ENCODE measurements around the gene SEMA3C. TPM values are rescaled to one million over a fixed set of nuclear protein-coding genes. Genes with fewer than 3 reads are reported as not detected.

The SEMA3C gene
- polyA plus RNA-seq, 1 experiment: 64.1 TPM

DNA sequence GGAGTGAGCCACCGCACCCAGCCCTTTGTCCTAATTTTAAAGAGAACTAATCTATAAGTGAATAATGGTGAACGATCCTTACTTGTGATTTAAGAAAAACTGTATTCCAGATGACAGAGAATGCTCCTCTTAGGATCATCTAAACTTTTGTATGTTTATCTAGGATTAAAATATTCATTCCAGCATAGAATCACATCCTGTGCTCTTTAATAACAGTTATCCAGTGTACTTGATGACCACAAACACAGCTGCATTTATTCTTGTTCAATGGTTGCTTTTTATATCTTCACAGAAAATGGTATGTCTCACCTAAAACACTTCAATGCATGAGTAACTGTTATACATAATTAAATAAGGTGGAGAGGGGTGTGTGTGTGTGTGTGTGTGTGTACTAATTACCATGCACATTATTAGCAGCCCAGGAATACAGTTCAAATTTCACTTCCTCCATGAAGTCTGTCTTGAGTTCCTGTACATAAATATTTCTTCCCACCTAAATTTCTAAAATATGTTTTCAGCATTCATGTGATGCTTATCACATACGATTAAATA, 38.5 kb upstream of the SEMA3C start:
- CTCF ChIA-PET: no interaction called here
- Histone ChIP-seq H3K4me3 (ENCODE audit: low read depth, low read length) (no peak overlapping the region), H3K36me3 (ENCODE audit: control insufficient read depth, insufficient read depth, low read length) (no peaks in the 10 kb centered on the region), H3K27me3 (ENCODE audit: control insufficient read depth, insufficient read depth, low read length) (no peaks in the 10 kb centered on the region)
- TF ChIP-seq, protein P1, sequence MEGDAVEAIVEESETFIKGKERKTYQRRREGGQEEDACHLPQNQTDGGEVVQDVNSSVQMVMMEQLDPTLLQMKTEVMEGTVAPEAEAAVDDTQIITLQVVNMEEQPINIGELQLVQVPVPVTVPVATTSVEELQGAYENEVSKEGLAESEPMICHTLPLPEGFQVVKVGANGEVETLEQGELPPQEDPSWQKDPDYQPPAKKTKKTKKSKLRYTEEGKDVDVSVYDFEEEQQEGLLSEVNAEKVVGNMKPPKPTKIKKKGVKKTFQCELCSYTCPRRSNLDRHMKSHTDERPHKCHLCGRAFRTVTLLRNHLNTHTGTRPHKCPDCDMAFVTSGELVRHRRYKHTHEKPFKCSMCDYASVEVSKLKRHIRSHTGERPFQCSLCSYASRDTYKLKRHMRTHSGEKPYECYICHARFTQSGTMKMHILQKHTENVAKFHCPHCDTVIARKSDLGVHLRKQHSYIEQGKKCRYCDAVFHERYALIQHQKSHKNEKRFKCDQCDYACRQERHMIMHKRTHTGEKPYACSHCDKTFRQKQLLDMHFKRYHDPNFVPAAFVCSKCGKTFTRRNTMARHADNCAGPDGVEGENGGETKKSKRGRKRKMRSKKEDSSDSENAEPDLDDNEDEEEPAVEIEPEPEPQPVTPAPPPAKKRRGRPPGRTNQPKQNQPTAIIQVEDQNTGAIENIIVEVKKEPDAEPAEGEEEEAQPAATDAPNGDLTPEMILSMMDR (IDR thresholded peaks at IDR 0.05; ENCODE audit: insufficient read depth, low read depth, low read length): no peak
- POLR2A ChIA-PET: no interaction called here
- DNase-seq (ENCODE audit: low read depth): no peak

- TF ChIP-seq, protein P1 (IDR thresholded peaks at IDR 0.05; ENCODE audit: insufficient read depth, low read depth, low read length): no peak
- Histone ChIP-seq H3K27me3 (ENCODE audit: control insufficient read depth, insufficient read depth, low read length) (no peaks in the 10 kb centered on the region), H3K36me3 (ENCODE audit: control insufficient read depth, insufficient read depth, low read length) (no peaks in the 10 kb centered on the region), H3K4me3 (ENCODE audit: low read depth, low read length) (no peak overlapping the region)
- no peak for DNase-seq (ENCODE audit: low read depth)
- POLR2A ChIA-PET: no interaction called here
- CTCF ChIA-PET: no interaction called here
These were observed 35.3 kb upstream of the SEMA3C start for GRCh38 chr7:80954191-80954590.

DNA sequence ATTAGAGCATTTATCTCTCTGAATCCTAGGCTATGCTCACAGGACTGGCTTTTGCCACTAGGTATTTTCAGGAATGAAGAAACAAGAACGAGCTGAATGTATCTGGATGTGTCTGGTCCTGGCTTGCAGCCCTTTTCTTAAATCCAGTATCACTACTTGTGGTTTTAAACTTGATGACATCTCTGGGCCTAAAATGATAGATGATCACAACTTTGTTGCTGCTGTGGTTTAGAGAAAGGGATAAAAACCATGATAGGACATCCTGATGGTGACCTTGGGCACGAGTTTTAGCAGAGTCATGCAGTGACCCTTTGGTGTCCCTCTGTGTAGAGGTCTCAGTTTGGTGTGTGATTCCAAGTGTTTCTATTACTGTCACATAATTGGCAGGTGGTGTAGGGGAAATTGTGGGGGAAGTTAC, 31.7 kb upstream of the SEMA3C start:
- no peak for DNase-seq (ENCODE audit: low read depth)
- H3K36me3 ChIP-seq (ENCODE audit: control insufficient read depth, insufficient read depth, low read length): no peaks in the 10 kb centered on the region
- no peak overlapping the region for H3K4me3 ChIP-seq (ENCODE audit: low read depth, low read length)
- H3K27me3 ChIP-seq (ENCODE audit: control insufficient read depth, insufficient read depth, low read length): no peaks in the 10 kb centered on the region
- TF ChIP-seq, protein P1 (IDR thresholded peaks at IDR 0.05; ENCODE audit: insufficient read depth, low read depth, low read length): no peak
- ChIA-PET CTCF (interaction anchor here (0.6 kb wide), 2 partner anchors 466 to 476 kb away, joined by 4 read pairs; no protein-coding TSS in a partner anchor), POLR2A (no interaction called here)

DNA sequence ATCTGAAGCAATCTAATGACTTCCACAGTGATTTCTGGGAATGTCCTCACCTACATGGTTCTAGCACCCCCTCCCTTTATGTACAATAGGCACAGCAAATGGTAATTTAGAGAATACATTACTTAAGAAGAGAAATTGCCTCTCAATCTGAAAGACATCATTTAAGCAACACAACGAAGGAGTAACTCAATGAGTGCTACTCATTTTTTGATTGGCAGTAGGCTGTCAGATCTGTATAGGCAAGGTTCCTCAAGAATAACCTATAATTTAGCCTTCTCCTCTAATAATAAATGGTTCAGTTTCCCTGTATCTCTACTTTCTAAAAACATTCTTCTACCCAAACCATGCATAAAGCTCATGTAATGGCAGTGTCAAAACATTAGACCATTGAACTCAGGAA, 30.6 kb upstream of the SEMA3C start:
- CTCF ChIA-PET: no interaction called here
- H3K27me3 ChIP-seq (ENCODE audit: control insufficient read depth, insufficient read depth, low read length): no peaks in the 10 kb centered on the region
- no peak overlapping the region for H3K4me3 ChIP-seq (ENCODE audit: low read depth, low read length)
- no peak for DNase-seq (ENCODE audit: low read depth)
- TF ChIP-seq, protein P1 (IDR thresholded peaks at IDR 0.05; ENCODE audit: insufficient read depth, low read depth, low read length): no peak
- POLR2A ChIA-PET: no interaction called here
- H3K36me3 ChIP-seq (ENCODE audit: control insufficient read depth, insufficient read depth, low read length): no peaks in the 10 kb centered on the region

- no peak for DNase-seq (ENCODE audit: low read depth)
- TF ChIP-seq, protein P1 (IDR thresholded peaks at IDR 0.05; ENCODE audit: insufficient read depth, low read depth, low read length): no peak
- ChIA-PET POLR2A (no interaction called here), CTCF (interaction anchor here (1.0 kb wide), 1 partner anchor 28 kb away, joined by 3 read pairs; the partner anchor contains the start of gene SEMA3C)
- Histone ChIP-seq H3K27me3 (ENCODE audit: control insufficient read depth, insufficient read depth, low read length) (no peaks in the 10 kb centered on the region), H3K36me3 (ENCODE audit: control insufficient read depth, insufficient read depth, low read length) (no peaks in the 10 kb centered on the region), H3K4me3 (ENCODE audit: low read depth, low read length) (no peak overlapping the region)
These were observed 28.0 kb upstream of the SEMA3C start for GRCh38 chr7:80946858-80947257.

All from BJ (cell line).